ENCODE results near the gene SF1. TPM values are rescaled to one million over a fixed set of nuclear protein-coding genes. Genes with fewer than 3 reads are reported as not detected.
A peak's percentile ranks its signal among the peaks of the same experiment; 100 is the strongest.

Gene SF1
- total RNA-seq, 6 donors from 2014 or later: 231 to 625 (median 265) TPM

DNA sequence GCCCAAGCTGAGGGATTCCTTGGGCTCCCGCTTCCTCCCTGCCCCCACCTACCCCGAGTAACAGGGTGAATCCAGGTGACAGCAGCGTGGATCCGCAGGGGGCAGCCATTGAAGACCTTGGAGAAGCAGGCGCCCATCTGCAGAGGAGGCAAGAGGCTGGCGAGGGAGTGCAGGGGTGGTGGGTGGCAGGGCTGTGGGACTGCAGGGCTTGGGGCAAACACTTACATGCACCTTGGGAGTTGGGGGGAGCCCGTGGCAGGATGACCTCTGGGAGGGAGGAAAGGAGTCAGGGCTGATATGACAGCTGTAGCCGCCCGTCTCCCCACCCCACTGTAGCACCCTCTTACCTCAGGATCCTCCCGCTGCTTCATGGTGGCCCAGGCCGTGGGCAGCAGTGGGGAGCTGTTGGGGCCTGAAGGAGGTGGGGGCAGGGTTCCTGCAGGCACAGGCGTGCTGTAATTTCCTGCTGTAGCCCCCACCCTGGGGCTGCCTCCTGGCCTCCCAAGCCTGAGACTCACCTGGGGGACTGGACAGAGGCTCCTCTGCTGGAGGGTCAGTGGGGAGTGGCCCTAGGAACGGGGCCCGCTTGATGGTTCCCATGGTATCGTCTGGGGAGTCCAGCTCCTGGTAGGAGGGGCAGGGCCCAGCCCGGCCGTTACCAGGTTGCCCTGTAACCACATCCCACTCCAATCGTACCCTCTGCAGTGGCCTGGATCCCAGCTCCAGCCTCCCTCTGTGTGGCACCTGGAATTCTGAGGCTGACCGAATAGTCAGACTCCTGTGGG is 18.6 kb upstream of the SF1 start:
- TF ChIP-seq, protein P1, sequence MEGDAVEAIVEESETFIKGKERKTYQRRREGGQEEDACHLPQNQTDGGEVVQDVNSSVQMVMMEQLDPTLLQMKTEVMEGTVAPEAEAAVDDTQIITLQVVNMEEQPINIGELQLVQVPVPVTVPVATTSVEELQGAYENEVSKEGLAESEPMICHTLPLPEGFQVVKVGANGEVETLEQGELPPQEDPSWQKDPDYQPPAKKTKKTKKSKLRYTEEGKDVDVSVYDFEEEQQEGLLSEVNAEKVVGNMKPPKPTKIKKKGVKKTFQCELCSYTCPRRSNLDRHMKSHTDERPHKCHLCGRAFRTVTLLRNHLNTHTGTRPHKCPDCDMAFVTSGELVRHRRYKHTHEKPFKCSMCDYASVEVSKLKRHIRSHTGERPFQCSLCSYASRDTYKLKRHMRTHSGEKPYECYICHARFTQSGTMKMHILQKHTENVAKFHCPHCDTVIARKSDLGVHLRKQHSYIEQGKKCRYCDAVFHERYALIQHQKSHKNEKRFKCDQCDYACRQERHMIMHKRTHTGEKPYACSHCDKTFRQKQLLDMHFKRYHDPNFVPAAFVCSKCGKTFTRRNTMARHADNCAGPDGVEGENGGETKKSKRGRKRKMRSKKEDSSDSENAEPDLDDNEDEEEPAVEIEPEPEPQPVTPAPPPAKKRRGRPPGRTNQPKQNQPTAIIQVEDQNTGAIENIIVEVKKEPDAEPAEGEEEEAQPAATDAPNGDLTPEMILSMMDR (IDR thresholded peaks at IDR 0.05): no peak
- TF ChIP-seq POLR2A (IDR thresholded peaks at IDR 0.05) (no peak), EP300 (IDR thresholded peaks at IDR 0.05) (no peak), POLR2AphosphoS5 (IDR thresholded peaks at IDR 0.05) (no peak)
- WGBS, 2 donors: 81 to 87% methylated on average over 10 to 16 of the region's 19 CpGs
- H3K9me3 ChIP-seq: no peaks in the 10 kb centered on the region
- peaks cover 0 to 45% (median 18%) of the 10 kb centered on the region in 4 donors for H3K36me3 ChIP-seq
- DNase-seq (no peak), ATAC-seq (ENCODE audit: low FRiP score in 2 of 2) (no peak)
- peak overlapping the region in 3 of 4 donors; percentile 8 to 56 (median 48) for H3K27ac ChIP-seq
- no peak overlapping the region for H3K4me3 ChIP-seq
- H3K27me3 ChIP-seq: no peaks in the 10 kb centered on the region
- peaks cover 13 to 47% (median 27%) of the 10 kb centered on the region in 4 donors for H3K4me1 ChIP-seq

DNA sequence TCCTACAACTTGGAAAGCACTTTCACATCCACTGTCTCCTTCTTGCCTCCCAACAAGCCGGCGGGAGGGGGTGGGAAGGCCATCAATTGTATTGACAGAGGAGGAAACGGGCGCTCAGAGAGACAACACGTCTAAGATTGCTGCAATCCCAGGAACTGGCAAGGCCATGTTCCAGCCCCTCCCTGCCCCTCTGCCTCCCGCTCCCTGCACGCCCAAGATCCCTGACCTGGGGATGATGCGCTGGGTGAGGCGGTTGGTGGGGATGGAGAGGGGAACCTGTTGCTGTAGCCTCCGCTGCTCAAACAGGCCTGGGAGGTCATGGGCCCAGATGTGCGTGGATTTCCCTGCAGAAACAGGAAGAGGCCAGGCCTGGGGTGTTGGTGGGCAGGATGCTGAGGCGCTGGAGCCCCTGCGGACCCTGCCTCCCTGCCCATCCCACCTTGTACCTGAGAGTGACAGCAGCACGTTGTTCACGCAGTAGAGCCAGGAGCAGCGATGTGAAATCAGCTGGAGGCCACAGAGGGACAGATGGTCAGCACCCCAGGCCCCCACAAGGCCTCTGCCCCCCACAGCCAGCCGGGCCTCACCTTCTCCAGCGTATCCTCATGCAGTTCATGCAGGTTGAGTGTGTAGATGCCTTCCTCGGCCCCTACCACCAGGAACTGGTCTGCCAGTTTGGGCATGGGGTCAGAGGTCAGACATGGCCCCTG is 17.9 kb upstream of the SF1 start:
- 70 to 72% methylated on average over 5 to 19 of the region's 19 CpGs for WGBS, 2 donors
- Histone ChIP-seq H3K4me3 (no peak overlapping the region), H3K9me3 (no peaks in the 10 kb centered on the region), H3K27ac (peak overlapping the region in 3 of 4 donors; percentile 8 to 56 (median 48)), H3K27me3 (no peaks in the 10 kb centered on the region), H3K4me1 (peaks cover 9 to 39% (median 20%) of the 10 kb centered on the region in 4 donors), H3K36me3 (peaks cover 0 to 52% (median 22%) of the 10 kb centered on the region in 4 donors)
- TF ChIP-seq POLR2A (IDR thresholded peaks at IDR 0.05): no peak
- TF ChIP-seq POLR2AphosphoS5 (IDR thresholded peaks at IDR 0.05): peak in 1 of 2 donors; percentile 2
- TF ChIP-seq, protein P1 (IDR thresholded peaks at IDR 0.05): no peak
- TF ChIP-seq EP300 (IDR thresholded peaks at IDR 0.05): no peak
- ATAC-seq (ENCODE audit: low FRiP score in 2 of 2): no peak
- DNase-seq: no peak

DNA sequence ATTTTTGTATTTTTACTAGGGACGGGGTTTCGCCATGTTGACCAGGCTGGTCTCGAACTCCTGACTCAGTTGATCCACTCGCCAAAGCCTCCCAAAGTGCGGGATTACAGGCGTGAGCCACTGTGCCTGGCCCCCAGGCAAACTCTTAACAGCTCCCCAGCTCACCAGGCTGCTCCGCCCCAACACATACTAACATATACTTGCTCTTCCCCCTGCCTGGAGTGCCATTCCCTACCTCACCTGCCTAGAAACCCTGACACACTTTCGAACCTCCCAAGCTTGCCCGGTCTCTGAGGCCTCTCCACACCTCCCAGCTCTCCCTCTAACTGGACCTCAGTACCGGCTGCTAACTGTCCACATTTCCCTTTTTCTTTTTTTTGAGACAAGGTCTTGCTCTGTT is 16.2 kb upstream of the SF1 start:
- peaks cover 0 to 25% (median 8%) of the 10 kb centered on the region in 4 donors for H3K4me1 ChIP-seq
- peaks cover 0 to 67% (median 32%) of the 10 kb centered on the region in 4 donors for H3K36me3 ChIP-seq
- ATAC-seq (ENCODE audit: low FRiP score in 2 of 2) (no peak), DNase-seq (no peak)
- H3K4me3 ChIP-seq: no peak overlapping the region
- peak overlapping the region in 2 of 4 donors; percentile 27 to 65 for H3K27ac ChIP-seq
- H3K9me3 ChIP-seq: no peaks in the 10 kb centered on the region
- 95 to 96% methylated on average over 10 of the region's 10 CpGs for WGBS, 2 donors
- TF ChIP-seq POLR2A (IDR thresholded peaks at IDR 0.05) (no peak), EP300 (IDR thresholded peaks at IDR 0.05) (no peak), POLR2AphosphoS5 (IDR thresholded peaks at IDR 0.05) (no peak)
- TF ChIP-seq, protein P1 (IDR thresholded peaks at IDR 0.05): no peak
- H3K27me3 ChIP-seq: no peaks in the 10 kb centered on the region

DNA sequence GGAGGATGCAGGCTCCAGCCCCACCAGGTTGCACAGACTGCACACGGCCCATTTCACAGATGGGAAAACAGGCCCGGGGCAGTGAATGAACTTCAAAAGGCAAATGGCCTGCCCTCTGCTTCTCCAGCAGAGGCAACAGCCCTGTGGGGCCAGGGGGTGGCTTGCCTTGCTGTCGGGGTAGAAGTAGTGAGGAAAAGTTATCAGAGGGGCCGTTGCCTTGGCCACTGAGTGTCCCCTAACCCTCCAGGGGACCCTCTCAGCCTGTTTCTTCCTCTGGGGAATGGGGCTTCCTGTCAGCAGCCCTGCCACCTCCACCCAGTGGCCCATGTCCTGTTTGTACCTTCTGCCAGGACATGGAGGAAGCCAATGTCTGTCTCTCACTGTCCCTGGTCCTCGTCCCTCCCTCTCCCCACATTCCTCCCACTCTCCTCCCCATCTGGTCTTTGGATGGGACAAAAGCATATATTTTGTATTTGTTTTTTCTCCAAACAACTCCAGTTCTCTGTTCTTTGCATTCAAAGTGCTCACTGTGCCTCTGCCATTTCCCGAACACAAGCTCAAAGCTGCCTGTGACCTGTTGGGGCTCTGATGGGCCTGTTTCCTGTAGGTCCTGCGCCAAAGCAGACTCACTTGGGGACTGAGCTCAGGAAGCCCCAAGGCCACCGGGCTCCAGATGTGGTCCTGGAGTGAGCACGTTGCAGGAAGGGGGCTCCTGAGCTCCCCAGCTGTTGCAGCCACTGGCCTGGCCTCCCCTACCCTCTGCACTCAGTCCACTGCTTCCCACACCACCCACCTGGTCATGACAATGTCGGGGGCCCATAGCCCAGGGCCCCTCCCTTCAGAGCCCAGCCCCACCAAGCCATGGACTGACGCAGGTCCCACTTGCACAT is 15.2 kb upstream of the SF1 start:
- Histone ChIP-seq H3K36me3 (peaks cover 0 to 67% (median 41%) of the 10 kb centered on the region in 4 donors), H3K4me1 (peaks cover 0 to 17% (median 5%) of the 10 kb centered on the region in 4 donors), H3K27ac (peak overlapping the region in 2 of 4 donors; percentile 65), H3K27me3 (no peaks in the 10 kb centered on the region), H3K4me3 (no peak overlapping the region), H3K9me3 (no peaks in the 10 kb centered on the region)
- DNase-seq: no peak
- WGBS, 2 donors: 55 to 57% methylated on average over 9 to 10 of the region's 11 CpGs
- no peak for ATAC-seq (ENCODE audit: low FRiP score in 2 of 2)
- TF ChIP-seq POLR2AphosphoS5 (IDR thresholded peaks at IDR 0.05) (no peak), EP300 (IDR thresholded peaks at IDR 0.05) (no peak), POLR2A (IDR thresholded peaks at IDR 0.05) (no peak)
- TF ChIP-seq, protein P1 (IDR thresholded peaks at IDR 0.05): no peak

Data from upper lobe of left lung (tissue), 6 donors.